PFSK-1 (cell line): Measurements from ENCODE around the gene ENPP1.

Experiments
- FOXP2 ChIP-seq: optimal IDR thresholded peaks from 2 replicates; pipeline ENCODE3; 2011; ENCODE audit warnings: borderline replicate concordance, control low read depth, inconsistent platforms; ENCODE audit not compliant: insufficient read depth; ENCODE audit errors: extremely low read length, extremely low read depth
- POLR2AphosphoS5 ChIP-seq: IDR thresholded peaks from 2 replicates; pipeline ENCODE4 v1.6.1; 2012; ENCODE audit warnings: low read depth, mild to moderate bottlenecking, control low read depth, low read length, moderate library complexity
- REST ChIP-seq, 2 experiments: IDR thresholded peaks; 2 replicates each; pipeline versions ENCODE4 v1.6.1 to v1.8.0; 2011 to 2012; ENCODE audit warnings: low read depth in 2 of 2, low read length in 2 of 2, control low read depth in 1 of 2, inconsistent platforms in 1 of 2, mild to moderate bottlenecking in 1 of 2, moderate library complexity in 1 of 2; ENCODE audit not compliant: insufficient read depth in 1 of 2
- SIN3A ChIP-seq: IDR thresholded peaks from 2 replicates; pipeline ENCODE4 v1.6.1; 2012; ENCODE audit warnings: mild to moderate bottlenecking, low read length, moderate library complexity, borderline replicate concordance; ENCODE audit not compliant: insufficient read depth
- TAF1 ChIP-seq: IDR thresholded peaks from 2 replicates; pipeline ENCODE4 v1.6.1; 2012; ENCODE audit warnings: low read length, control low read depth, borderline replicate concordance; ENCODE audit not compliant: insufficient read depth

The ENPP1 gene

GRCh38 chr6:131791476-131791875, 16.3 kb upstream of the ENPP1 start:
- no peak for TF ChIP-seq SIN3A
- TF ChIP-seq REST (IDR thresholded peaks at IDR 0.05; ENCODE audit: insufficient read depth in 1 of 2, low read depth in 2 of 2, low read length in 2 of 2) = no peak
- TF ChIP-seq FOXP2 = no peak
- TF ChIP-seq TAF1 = no peak
- no peak for TF ChIP-seq POLR2AphosphoS5

DNA sequence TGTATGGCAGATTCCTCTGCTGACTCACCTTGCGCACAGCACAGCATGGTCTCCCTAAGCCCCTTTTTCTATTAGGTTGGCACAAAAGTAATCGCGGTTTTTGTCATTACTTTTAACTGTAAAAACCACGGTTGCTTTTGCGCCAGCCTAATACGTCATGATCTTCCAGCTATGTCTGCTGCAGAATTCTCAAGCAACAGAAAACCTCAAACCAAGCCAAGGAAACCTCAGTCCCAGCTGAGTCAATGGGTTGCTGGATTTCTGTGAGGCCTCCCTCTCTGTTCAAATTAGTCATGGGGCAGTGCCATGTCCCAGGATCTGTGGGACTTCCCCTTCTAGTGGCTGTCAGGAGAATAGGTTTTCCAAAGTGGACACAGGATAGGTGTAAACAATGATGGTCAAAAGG, 15.7 kb upstream of the ENPP1 start:
- TF ChIP-seq SIN3A = no peak
- no peak for TF ChIP-seq POLR2AphosphoS5
- no peak for TF ChIP-seq FOXP2
- no peak for TF ChIP-seq REST (IDR thresholded peaks at IDR 0.05; ENCODE audit: insufficient read depth in 1 of 2, low read depth in 2 of 2, low read length in 2 of 2)
- no peak for TF ChIP-seq TAF1

- TF ChIP-seq FOXP2 = no peak
- no peak for TF ChIP-seq SIN3A
- no peak for TF ChIP-seq REST (IDR thresholded peaks at IDR 0.05; ENCODE audit: insufficient read depth in 1 of 2, low read depth in 2 of 2, low read length in 2 of 2)
- TF ChIP-seq POLR2AphosphoS5 = no peak
- TF ChIP-seq TAF1 = no peak
Measured at GRCh38 chr6:131795366-131795765, 12.5 kb upstream of the ENPP1 start.

- TF ChIP-seq TAF1 (no peak), REST (IDR thresholded peaks at IDR 0.05; ENCODE audit: insufficient read depth in 1 of 2, low read depth in 2 of 2, low read length in 2 of 2) (no peak), FOXP2 (no peak), POLR2AphosphoS5 (no peak), SIN3A (no peak)
Measured at GRCh38 chr6:131802347-131802746, 5.5 kb upstream of the ENPP1 start.
